Neuronal stem cell (in vitro differentiated cells): Measurements from ENCODE around the gene CD99.

Source experiments
- DNase-seq: peaks from one replicate; pipeline ENCODE4 v3.0.0-alpha.2; 2013; ENCODE audit warnings: low spot score
- H2AFZ ChIP-seq: one replicate; pipeline ENCODE4 v1.6.1; 2013; ENCODE audit warnings: mild to moderate bottlenecking, low read length, inconsistent platforms
- H2AK5ac ChIP-seq: 2 replicates; pipeline ENCODE4 v1.6.1; 2013; ENCODE audit warnings: low read depth, mild to moderate bottlenecking, inconsistent platforms, low read length, moderate library complexity, mixed read lengths
- H2BK120ac ChIP-seq: 2 replicates; pipeline ENCODE4 v1.6.1; 2013; ENCODE audit warnings: low read depth, mild to moderate bottlenecking, inconsistent platforms, low read length, moderate library complexity, mixed read lengths
- H2BK12ac ChIP-seq: one replicate; pipeline ENCODE4 v1.6.1; 2013; ENCODE audit warnings: low read length, inconsistent platforms
- H2BK15ac ChIP-seq: 2 replicates; pipeline ENCODE4 v1.6.1; 2013; ENCODE audit warnings: mild to moderate bottlenecking, low read length, inconsistent platforms, mixed read lengths
- H2BK5ac ChIP-seq: one replicate; pipeline ENCODE4 v1.6.1; 2013; ENCODE audit warnings: inconsistent platforms, mild to moderate bottlenecking, low read length, moderate library complexity
- H3K14ac ChIP-seq: one replicate; pipeline ENCODE4 v1.6.1; 2013; ENCODE audit warnings: low read length, inconsistent platforms
- H3K18ac ChIP-seq: 2 replicates; pipeline ENCODE4 v1.6.1; 2013; ENCODE audit warnings: low read length, inconsistent platforms
- H3K23ac ChIP-seq: 2 replicates; pipeline ENCODE4 v1.6.1; 2013; ENCODE audit warnings: low read depth, mild to moderate bottlenecking, mixed read lengths, low read length, inconsistent platforms; ENCODE audit not compliant: poor library complexity
- H3K27ac ChIP-seq: replicated peaks from 3 replicates; pipeline ENCODE4 v1.5.1; 2013; ENCODE audit warnings: low read length, inconsistent platforms
- H3K27me3 ChIP-seq, 3 experiments: 2 replicates each; pipeline ENCODE4 v1.6.1; 2013; ENCODE audit warnings: low read length in 3 of 3, mild to moderate bottlenecking in 2 of 3, inconsistent platforms in 1 of 3, low read depth in 1 of 3, mixed read lengths in 1 of 3, moderate library complexity in 1 of 3; ENCODE audit not compliant: control insufficient read depth in 3 of 3, insufficient read depth in 3 of 3
- H3K36me3 ChIP-seq, 2 donors: replicated peaks in 1 of 2; 2 replicates each; pipeline ENCODE4 v1.6.1; 2013; ENCODE audit warnings: low read length in 2 of 2; ENCODE audit not compliant: control insufficient read depth in 2 of 2, insufficient read depth in 2 of 2
- H3K4ac ChIP-seq: 2 replicates; pipeline ENCODE4 v1.6.1; 2013; ENCODE audit warnings: inconsistent platforms, mild to moderate bottlenecking, low read length, moderate library complexity
- H3K4me1 ChIP-seq, 2 donors: 1 replicate in 1 of 2; 2 replicates in 1 of 2; pipeline ENCODE4 v1.6.1; 2013; ENCODE audit warnings: low read length in 2 of 2, low read depth in 1 of 2; ENCODE audit not compliant: control insufficient read depth in 2 of 2, insufficient read depth in 1 of 2
- H3K4me2 ChIP-seq: one replicate; pipeline ENCODE4 v1.6.1; 2013; ENCODE audit warnings: mild to moderate bottlenecking, low read length, inconsistent platforms; ENCODE audit not compliant: insufficient read depth, poor library complexity, severe bottlenecking
- H3K4me3 ChIP-seq, 2 donors: 2 replicates each; pipeline ENCODE4 v1.5.1; 2013; ENCODE audit warnings: low read length in 2 of 2, mild to moderate bottlenecking in 2 of 2, inconsistent platforms in 1 of 2, moderate library complexity in 1 of 2
- H3K79me1 ChIP-seq: one replicate; pipeline ENCODE4 v1.6.1; 2013; ENCODE audit warnings: low read depth, mild to moderate bottlenecking, inconsistent platforms, low read length, moderate library complexity
- H3K9ac ChIP-seq: one replicate; pipeline ENCODE4 v1.6.1; 2013; ENCODE audit warnings: mild to moderate bottlenecking, low read depth, low read length, inconsistent platforms; ENCODE audit not compliant: poor library complexity
- H3K9me3 ChIP-seq, 2 donors: replicated peaks in 1 of 2; 2 replicates each; pipeline versions ENCODE3 to v1.6.1; 2013; ENCODE audit warnings: low read length in 2 of 2, mild to moderate bottlenecking in 2 of 2, inconsistent platforms in 1 of 2, low read depth in 1 of 2, mixed read lengths in 1 of 2, moderate library complexity in 1 of 2; ENCODE audit not compliant: control insufficient read depth in 2 of 2, insufficient read depth in 1 of 2
- H4K8ac ChIP-seq: one replicate; pipeline ENCODE4 v1.6.1; 2013; ENCODE audit warnings: low read depth, mild to moderate bottlenecking, inconsistent platforms, low read length, moderate library complexity
- H4K91ac ChIP-seq: one replicate; pipeline ENCODE4 v1.6.1; 2013; ENCODE audit warnings: low read length, low read depth, mild to moderate bottlenecking, inconsistent platforms; ENCODE audit not compliant: poor library complexity
- WGBS, 2 donors: extraction: QIAGEN DNeasy Blood & Tissue Kit; methylation state at CpG; one replicate each; pipeline ENCODE4 v1.1.7; 2013; ENCODE audit warnings: missing lambda C conversion rate in 2 of 2, mixed read lengths in 1 of 2; ENCODE audit not compliant: insufficient read length in 2 of 2, insufficient replicate concordance in 1 of 2; ENCODE audit errors: extremely low coverage in 2 of 2; 5-methylcytosine and 5-hydroxymethylcytosine counted together

CD99 gene

GRCh38 chrX:2652106-2652505, 39.0 kb upstream of the CD99 start:
- Histone ChIP-seq H3K4me2 (no peak overlapping the region), H4K91ac (no peak overlapping the region), H3K27me3 (peaks cover 0 to 2% (median 0%) of the 10 kb centered on the region in 3 experiments), H3K4me1 (no peaks in the 10 kb centered on the region), H2BK15ac (no peak overlapping the region), H4K8ac (no peak overlapping the region), H2AFZ (no peak overlapping the region), H2BK120ac (no peak overlapping the region), H2AK5ac (no peak overlapping the region), H3K27ac (no peak overlapping the region), H3K18ac (no peak overlapping the region), H2BK5ac (no peak overlapping the region), H3K36me3 (no peaks in the 10 kb centered on the region), H3K79me1 (no peaks in the 10 kb centered on the region), H3K9me3 (no peaks in the 10 kb centered on the region), H3K14ac (no peak overlapping the region), H3K4ac (no peak overlapping the region), H3K4me3 (no peak overlapping the region), H3K9ac (no peak overlapping the region), H3K23ac (no peak overlapping the region), H2BK12ac (no peak overlapping the region)
- no CpG with 5 or more reads among the region's 6 CpGs for WGBS, 2 donors
- no peak for DNase-seq

DNA sequence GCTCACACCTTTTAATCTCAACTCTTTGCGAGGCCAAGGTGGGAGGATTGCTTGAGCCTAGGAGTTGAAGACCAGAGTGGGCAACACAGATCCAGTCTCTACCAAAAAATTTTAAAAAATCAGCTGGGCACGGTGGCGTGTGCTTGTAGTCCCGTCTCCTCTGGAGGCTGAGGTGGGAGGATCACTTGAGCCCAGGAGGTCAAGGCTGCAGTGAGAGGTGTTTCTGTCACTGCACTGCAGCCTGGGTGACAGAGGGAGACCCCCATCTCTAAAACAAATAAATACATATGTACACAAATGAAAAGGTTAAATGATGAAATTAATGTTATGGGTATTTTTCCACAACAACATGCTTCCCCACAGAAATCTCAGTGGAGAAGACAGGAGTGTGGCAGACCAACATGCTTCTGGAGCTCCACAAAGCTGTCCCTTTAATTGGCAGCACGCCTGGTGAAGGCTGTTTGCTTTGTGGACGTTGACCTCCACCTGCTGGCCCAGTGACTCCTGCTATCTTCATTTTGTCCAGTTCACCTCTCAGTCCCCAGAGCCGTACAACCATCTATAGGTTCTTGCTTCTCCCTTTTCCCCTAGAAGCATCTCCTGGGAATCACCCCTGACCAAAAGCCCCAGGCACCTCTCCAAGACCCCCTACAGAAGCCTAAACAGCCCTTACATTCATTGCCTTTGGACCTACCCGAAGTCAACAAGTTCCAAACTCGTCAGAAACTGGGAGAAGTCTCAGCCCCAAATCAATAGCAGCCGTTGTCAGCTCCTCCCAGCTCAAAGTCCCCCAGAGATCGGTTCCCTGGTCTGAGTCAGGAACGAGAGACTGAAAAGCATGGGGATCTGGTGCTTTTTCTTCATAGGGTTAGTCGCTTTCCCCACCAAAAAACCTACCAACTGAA, 36.4 kb upstream of the CD99 start:
- no peak overlapping the region for H3K4me3 ChIP-seq
- H3K9ac ChIP-seq = no peak overlapping the region
- H4K8ac ChIP-seq = no peak overlapping the region
- no peak overlapping the region for H3K4ac ChIP-seq
- H2BK5ac ChIP-seq = no peak overlapping the region
- H2AK5ac ChIP-seq = no peak overlapping the region
- no peak for DNase-seq
- H3K79me1 ChIP-seq = no peaks in the 10 kb centered on the region
- H4K91ac ChIP-seq = no peak overlapping the region
- H3K23ac ChIP-seq = no peak overlapping the region
- H3K27me3 ChIP-seq = peaks cover 0 to 2% (median 0%) of the 10 kb centered on the region in 3 experiments
- no peak overlapping the region for H3K18ac ChIP-seq
- no peaks in the 10 kb centered on the region for H3K36me3 ChIP-seq
- no peak overlapping the region for H3K4me2 ChIP-seq
- H3K4me1 ChIP-seq = peaks cover 0 to 1% of the 10 kb centered on the region in 2 donors
- no peak overlapping the region for H2AFZ ChIP-seq
- H2BK12ac ChIP-seq = no peak overlapping the region
- H3K14ac ChIP-seq = no peak overlapping the region
- no peak overlapping the region for H3K27ac ChIP-seq
- H2BK15ac ChIP-seq = no peak overlapping the region
- WGBS, 2 donors = no CpG with 5 or more reads among the region's 13 CpGs
- no peaks in the 10 kb centered on the region for H3K9me3 ChIP-seq
- H2BK120ac ChIP-seq = no peak overlapping the region

DNA sequence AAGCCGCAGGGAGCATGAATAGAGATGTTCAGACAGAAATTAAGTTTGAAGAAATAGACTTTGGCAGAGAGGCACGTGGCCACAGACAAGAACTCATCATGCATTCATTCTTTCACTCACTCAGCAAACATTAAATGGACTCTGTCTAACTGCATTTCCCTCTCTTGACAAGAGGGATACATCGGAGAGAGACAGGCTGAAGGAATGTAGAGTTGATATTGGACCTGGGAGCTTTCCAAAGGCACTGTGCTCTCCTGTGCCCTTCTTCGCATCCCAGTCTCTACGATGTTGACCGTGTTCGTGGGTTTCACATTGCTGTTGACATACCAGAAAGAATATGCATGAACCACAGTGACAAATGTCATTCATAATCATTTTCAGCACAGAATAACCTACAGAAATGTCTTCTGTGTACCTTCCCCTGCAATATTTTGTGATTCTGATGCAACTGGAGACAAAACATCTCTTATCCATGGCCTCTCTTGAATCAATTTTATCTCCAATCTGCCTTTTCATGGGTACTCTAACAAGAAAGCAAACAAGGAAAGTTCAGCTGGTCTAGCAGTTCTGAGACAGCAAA, 34.7 kb upstream of the CD99 start:
- H3K23ac ChIP-seq = no peak overlapping the region
- no peak overlapping the region for H2AFZ ChIP-seq
- H2BK120ac ChIP-seq = no peak overlapping the region
- no peak overlapping the region for H3K14ac ChIP-seq
- H2BK12ac ChIP-seq = no peak overlapping the region
- no peak overlapping the region for H4K8ac ChIP-seq
- no peak for DNase-seq
- H2BK15ac ChIP-seq = no peak overlapping the region
- H3K4me3 ChIP-seq = no peak overlapping the region
- H2AK5ac ChIP-seq = no peak overlapping the region
- no peak overlapping the region for H3K18ac ChIP-seq
- no peaks in the 10 kb centered on the region for H3K27me3 ChIP-seq
- no peaks in the 10 kb centered on the region for H3K36me3 ChIP-seq
- H2BK5ac ChIP-seq = no peak overlapping the region
- no peak overlapping the region for H3K4ac ChIP-seq
- no peak overlapping the region for H3K27ac ChIP-seq
- H3K4me2 ChIP-seq = no peak overlapping the region
- no peak overlapping the region for H3K9ac ChIP-seq
- no CpG with 5 or more reads among the region's 7 CpGs for WGBS, 2 donors
- H4K91ac ChIP-seq = no peak overlapping the region
- H3K9me3 ChIP-seq = no peaks in the 10 kb centered on the region
- peaks cover 0 to 1% of the 10 kb centered on the region in 2 donors for H3K4me1 ChIP-seq
- H3K79me1 ChIP-seq = no peaks in the 10 kb centered on the region

GRCh38 chrX:2657532-2658113, 33.5 kb upstream of the CD99 start:
- Histone ChIP-seq H2AK5ac (no peak overlapping the region), H3K18ac (no peak overlapping the region), H2BK5ac (no peak overlapping the region), H3K4me1 (peaks cover 0 to 1% of the 10 kb centered on the region in 2 donors), H3K79me1 (no peaks in the 10 kb centered on the region), H3K4me3 (no peak overlapping the region), H3K9ac (no peak overlapping the region), H2BK12ac (no peak overlapping the region), H4K91ac (no peak overlapping the region), H4K8ac (no peak overlapping the region), H2BK120ac (no peak overlapping the region), H2AFZ (no peak overlapping the region), H3K4ac (no peak overlapping the region), H3K4me2 (no peak overlapping the region), H3K36me3 (no peaks in the 10 kb centered on the region), H2BK15ac (no peak overlapping the region), H3K23ac (no peak overlapping the region), H3K14ac (no peak overlapping the region), H3K27ac (no peak overlapping the region), H3K9me3 (no peaks in the 10 kb centered on the region), H3K27me3 (no peaks in the 10 kb centered on the region)
- no peak for DNase-seq
- no CpG with 5 or more reads among the region's 6 CpGs for WGBS, 2 donors
